Heart right ventricle (tissue), 16 donors: ENCODE measurements around the gene SLC25A44. TPM values are rescaled to one million over a fixed set of nuclear protein-coding genes. Genes with fewer than 3 reads are reported as not detected.

Experiments
- ATAC-seq, 8 donors: fragments of 200-7000 bp; cut with Tn5 transposase; one replicate each; pipeline ENCODE4 v1.9.1; 2020; ENCODE audit warnings: mild to moderate bottlenecking in 8 of 8, moderate library complexity in 8 of 8, moderate number of reproducible peaks in 1 of 8
- DNase-seq, 2 donors: peaks; one replicate each; pipeline ENCODE4 v3.0.0-alpha.2; 2020
- H3K27ac ChIP-seq, 10 donors: fragments of 200-600 bp; sonication (generic) in 2 of 10; one replicate each; pipeline versions ENCODE4 v1.5.0 to v1.8.0; 2020 to 2022; ENCODE audit warnings: mild to moderate bottlenecking in 3 of 10
- H3K27me3 ChIP-seq, 7 donors: fragments of 200-600 bp; one replicate each; pipeline ENCODE4 v1.8.0; 2021 to 2022; ENCODE audit warnings: mild to moderate bottlenecking in 2 of 7
- H3K36me3 ChIP-seq, 9 donors: fragments of 200-600 bp; sonication (generic) in 1 of 9; one replicate each; pipeline versions ENCODE4 v1.5.0 to v1.8.0; 2020 to 2022; ENCODE audit warnings: mild to moderate bottlenecking in 2 of 9
- H3K4me1 ChIP-seq, 9 donors: fragments of 200-600 bp; sonication (generic) in 1 of 9; one replicate each; pipeline versions ENCODE4 v1.5.0 to v1.8.0; 2020 to 2022; ENCODE audit warnings: mild to moderate bottlenecking in 4 of 9
- H3K4me3 ChIP-seq, 10 donors: fragments of 200-600 bp; sonication (generic) in 2 of 10; one replicate each; pipeline versions ENCODE4 v1.5.0 to v1.8.0; 2020 to 2022; ENCODE audit warnings: mild to moderate bottlenecking in 7 of 10, moderate library complexity in 2 of 10
- H3K9me3 ChIP-seq, 11 donors: fragments of 200-600 bp in 10 of 11; sonication (generic) in 2 of 11; one replicate each; pipeline versions ENCODE4 v1.5.0 to v1.8.0; 2013 to 2022; ENCODE audit warnings: mild to moderate bottlenecking in 2 of 11, control low read depth in 1 of 11, moderate library complexity in 1 of 11
- CTCF ChIP-seq, 9 donors: fragments of 200-600 bp; sonication (generic) in 2 of 9; IDR thresholded peaks; one replicate each; pipeline versions ENCODE4 v1.5.0 to v1.8.0; 2021 to 2022; ENCODE audit warnings: antibody characterized with exemption in 9 of 9, mild to moderate bottlenecking in 5 of 9, moderate library complexity in 1 of 9
- WGBS, 2 donors: extraction: QIAGEN DNeasy Blood & Tissue Kit; methylation state at CpG; one replicate each; pipeline ENCODE4 v1.1.7; 2013; ENCODE audit warnings: inconsistent platforms in 1 of 2; 5-methylcytosine and 5-hydroxymethylcytosine counted together
- intact Hi-C, 10 donors: fragments of 100-400 bp; cut with DNase I; formaldehyde crosslinking; loops; one replicate each; pipeline versions ENCODE4 v1.11.1 to v1.14.2; 2022
- long read RNA-seq, 3 donors: library from polyadenylated mRNA; unstranded; transcript quantifications; one replicate each; pipeline ENCODE4 v2.0.0, GENCODE V29; 2020 to 2021
- polyA plus RNA-seq, 2 donors: library from polyadenylated mRNA; stranded (reverse); fragments of 200-250 nt; gene quantifications; one replicate each; pipeline ENCODE4 v1.2.3, GENCODE V29; 2013
- total RNA-seq, 10 donors: library from RNA; stranded (reverse); fragmentation: NEBNext Ultra II Directional in 3 of 10; extraction: Animal tissue kit (Norgen Biotek cat#: 25700) in 3 of 10; gene quantifications; one replicate each; pipeline versions ENCODE4 v1.2.1 to v1.2.4, GENCODE V29; 2021 to 2023
- donor health status: Arrhythmogenic right ventricular cardiomyopathy.
- donor health status: ischemic (EF 13 %, LVEDD 7.1; RV severe dilation, severe dysfunction).
- donor health status: healthy with polysubstance abuse.
- donor health status: DM: no; HTN: yes; CAD: no.
- donor health status: DM: no; HTN: no; CAD: no.
- donor health status: ischemic (EF 25% LVEDD 6.9; RV normal size, moderate dysfunction).
- donor health status: ischemic (EF 25% LVEDD 5.7; RV mildly dilated, moderate dysfunction).
- donor health status: healthy.
- donor health status: DM: yes; HTN: yes; CAD: no.
- donor health status: Ischemic cardiomyopathy.
- donor health status: ischemic (EF 35%, LVEDD 5.7; RV mildly dilated, moderate dysfunction).
- donor health status: nonischemic (EF 11% LVEDD 7.7; RV severe dilation, severe dysfunction).
- donor health status: DM: yes; HTN: yes; CAD: no.
- donor health status: PGD.
- donor health status: ischemic (EF 29% LVEDD 5.4; RV normal size, mild dysfunction).
- donor health status: nonischemic (EF 23%, LVEDD 6.1; RV moderate dilation, normal function).

SLC25A44 gene
- total RNA-seq (10 to 100 TPM; 15.4 to 26.0 (median 20.1) TPM), polyA plus RNA-seq (10 to 100 TPM in 1 of 2 donors, 1 to 10 TPM in 1; 7.0 to 15.8 TPM)
- long read RNA-seq, donor 1, full-length matches to known transcripts: 5 of 10 reads
- long read RNA-seq, donor 1, partial matches to known transcripts: 0 of 10 reads
- long read RNA-seq, donor 1, other reads (novel, unspliced or antisense): 5 of 10 reads
- long read RNA-seq, donor 2, partial matches to known transcripts: 0 of 8 reads
- long read RNA-seq, donor 2, other reads (novel, unspliced or antisense): 5 of 8 reads
- long read RNA-seq, donor 3, full-length matches to known transcripts: 11 of 16 reads
- long read RNA-seq, donor 3, partial matches to known transcripts: 0 of 16 reads
- long read RNA-seq, donor 3, other reads (novel, unspliced or antisense): 5 of 16 reads

- peaks cover 0 to 47% (median 40%) of the 10 kb centered on the region in 9 donors for H3K4me1 ChIP-seq
- DNase-seq (peak; percentile 93 to 97), ATAC-seq (peak; percentile 98 to 100 (median 100))
- peak within 1 kb of the TSS; percentile 62 to 93 (median 86) for H3K27ac ChIP-seq
- 2 to 3% methylated on average over 59 of the region's 59 CpGs for WGBS, 2 donors
- TF ChIP-seq CTCF (IDR thresholded peaks at IDR 0.05): peak; percentile 22 to 80 (median 72)
- no peaks in the 10 kb centered on the region for H3K9me3 ChIP-seq
- intact Hi-C loops: loop anchor here in 1 of 10 donors (5.0 kb wide), 1 partner anchor 36 kb away; no protein-coding TSS in a partner anchor
- no peaks in the 10 kb centered on the region for H3K27me3 ChIP-seq
- peaks cover 0 to 24% (median 0%) of the 10 kb centered on the region in 9 donors for H3K36me3 ChIP-seq
- peak within 1 kb of the TSS; percentile 69 to 98 (median 89) for H3K4me3 ChIP-seq
Measured at GRCh38 chr1:156193488-156194299, at the start of gene SLC25A44. TSS of gene SLC25A44 (plus strand) at chr1:156194104. CDS start at chr1:156199848, 5,744 bp downstream.

- ATAC-seq: no peak
- H3K4me1 ChIP-seq: peaks cover 8 to 46% (median 24%) of the 10 kb centered on the region in 9 donors
- peaks cover 0 to 14% (median under 1%) of the 10 kb centered on the region in 9 donors for H3K36me3 ChIP-seq
- 64 to 72% methylated on average over 5 of the region's 5 CpGs for WGBS, 2 donors
- peaks cover 0 to 5% (median 3%) of the 10 kb centered on the region in 7 donors for H3K27me3 ChIP-seq
- intact Hi-C loops: loop anchor here in 4 of 10 donors (1.0 to 5.0 kb wide), 5 partner anchors 52 to 173 kb away; partner anchors contain the start of gene PMF1 (in 1 of the 4)
- no peak for DNase-seq
- H3K27ac ChIP-seq: no peak overlapping the region
- no peak overlapping the region for H3K4me3 ChIP-seq
- no peak for TF ChIP-seq CTCF (IDR thresholded peaks at IDR 0.05)
- H3K9me3 ChIP-seq: no peaks in the 10 kb centered on the region
Measured at GRCh38 chr1:156144742-156145141, 49.2 kb upstream of the SLC25A44 start.

GRCh38 chr1:156145650-156146019 lies 48.3 kb upstream of the SLC25A44 start:
- Histone ChIP-seq H3K4me3 (no peak overlapping the region), H3K36me3 (peaks cover 0 to 7% (median 0%) of the 10 kb centered on the region in 9 donors), H3K4me1 (peaks cover 8 to 53% (median 24%) of the 10 kb centered on the region in 9 donors), H3K27me3 (peaks cover 0 to 14% (median 12%) of the 10 kb centered on the region in 7 donors), H3K9me3 (no peaks in the 10 kb centered on the region), H3K27ac (peak overlapping the region in 1 of 10 donors; percentile 89)
- 66 to 76% methylated on average over 2 of the region's 2 CpGs for WGBS, 2 donors
- DNase-seq (no peak), ATAC-seq (no peak)
- TF ChIP-seq CTCF (IDR thresholded peaks at IDR 0.05): no peak
- intact Hi-C loops: loop anchor here (1.0 to 5.0 kb wide), 6 partner anchors 77 to 172 kb away; no protein-coding TSS in a partner anchor
